HG03066 (cell line): Measurements from ENCODE around the gene ARHGAP5.
"Not testable (repeated sequence)": the region's sequence is repeated elsewhere in the genome, so short reads cannot be mapped to it uniquely, and the experiment has no call there.

ENCODE experiments used
- ATAC-seq: cut with Tn5 transposase; IDR thresholded peaks from one replicate; pipeline ENCODE4 v1.9.1; 2021; ENCODE audit warnings: low read depth; ENCODE audit not compliant: unreplicated experiment

The ARHGAP5 gene

GRCh38 chr14:32104308-32104707 is 27.2 kb downstream of the ARHGAP5 start:
- no peak for ATAC-seq

DNA sequence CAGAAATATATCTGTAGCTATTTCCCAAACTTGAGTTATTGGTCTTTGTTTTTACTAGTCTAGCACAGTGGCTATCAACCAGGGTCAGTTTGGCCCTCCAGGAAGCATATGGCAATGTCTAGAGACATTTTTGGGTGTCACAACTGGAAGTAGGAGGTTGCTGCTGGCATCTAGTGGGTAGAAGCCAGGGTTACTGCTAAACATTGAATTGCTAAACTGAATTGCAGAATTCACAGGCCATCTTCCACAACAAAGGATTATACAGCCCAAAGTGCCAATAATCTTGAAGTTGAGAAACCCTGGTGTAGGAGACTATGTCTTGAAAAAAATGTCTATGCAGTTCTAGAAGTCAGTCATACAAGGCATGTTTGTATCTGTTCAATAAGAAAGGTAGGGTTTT is 27.7 kb downstream of the ARHGAP5 start:
- ATAC-seq = no peak

GRCh38 chr14:32109676-32110547 is 32.8 kb downstream of the ARHGAP5 start:
- ATAC-seq = no peak

- ATAC-seq = no peak
Observed at GRCh38 chr14:32110548-32110896, 33.4 kb downstream of the ARHGAP5 start.

GRCh38 chr14:32121536-32121935 is 44.4 kb downstream of the ARHGAP5 start:
- ATAC-seq = no peak

DNA sequence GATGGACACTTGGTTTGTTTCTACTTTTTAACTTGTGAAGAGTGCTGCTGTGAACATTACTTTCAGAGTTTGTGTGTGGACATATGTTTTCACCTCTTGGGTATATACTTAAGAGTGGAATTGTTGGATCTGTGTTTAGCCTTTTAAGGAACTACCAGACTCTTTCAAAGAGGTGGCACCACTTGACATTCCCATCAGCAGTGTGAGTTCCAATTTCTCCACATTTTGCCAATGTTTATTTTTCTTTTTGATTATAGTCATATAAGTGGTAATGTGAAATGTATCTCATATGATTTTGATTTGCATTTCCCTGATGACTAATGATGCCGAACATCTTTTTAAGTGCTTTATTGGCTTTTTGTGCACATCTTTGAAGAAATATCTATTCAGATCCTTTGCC is 44.8 kb downstream of the ARHGAP5 start:
- no peak for ATAC-seq

GRCh38 chr14:32126899-32127730 is 50.0 kb downstream of the ARHGAP5 start:
- ATAC-seq = not testable (repeated sequence)

DNA sequence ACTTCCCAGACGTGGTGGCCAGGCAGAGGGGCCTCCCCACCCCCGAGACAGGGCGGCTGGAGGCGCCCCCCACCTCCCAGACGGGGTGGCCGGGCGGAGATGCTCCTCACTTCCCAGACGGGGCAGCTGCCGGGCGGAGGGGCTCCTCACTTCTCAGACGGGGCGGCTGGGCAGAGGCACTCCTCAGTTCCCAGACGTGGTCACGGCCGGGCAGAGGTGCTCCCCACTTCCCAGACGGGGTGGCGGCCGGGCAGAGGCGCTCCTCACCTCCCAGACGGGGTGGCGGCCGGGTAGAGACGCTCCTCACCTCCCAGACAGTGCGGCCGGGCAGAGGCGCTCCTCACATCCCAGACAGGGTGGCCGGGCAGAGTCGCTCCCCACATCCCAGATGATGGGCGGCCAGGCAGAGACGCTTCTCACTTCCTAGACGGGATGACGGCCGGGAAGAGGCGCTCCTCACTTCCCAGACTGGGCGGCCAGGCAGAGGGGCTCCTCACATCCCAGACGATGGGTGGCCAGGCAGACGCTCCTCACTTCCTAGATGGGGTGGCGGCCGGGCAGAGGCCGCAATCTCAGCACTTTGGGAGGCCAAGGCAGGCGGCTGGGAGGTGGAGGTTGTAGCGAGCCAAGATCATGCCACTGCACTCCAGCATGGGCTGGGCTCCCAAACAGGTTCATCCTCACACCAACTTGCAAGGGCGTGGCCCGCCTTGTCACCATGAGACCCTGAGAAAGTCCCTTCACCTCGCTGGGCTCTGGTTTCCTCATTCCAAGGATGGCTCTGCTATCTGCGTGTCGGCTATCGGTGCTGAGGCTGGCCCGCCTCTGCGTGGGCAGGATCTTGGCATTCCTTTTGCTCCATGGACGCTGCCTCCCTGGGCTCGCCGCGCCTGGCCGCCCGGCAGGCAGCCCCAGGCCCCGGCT is 50.9 kb downstream of the ARHGAP5 start:
- ATAC-seq = not testable (repeated sequence)

GRCh38 chr14:32128703-32129102 is 51.6 kb downstream of the ARHGAP5 start:
- ATAC-seq = no peak

DNA sequence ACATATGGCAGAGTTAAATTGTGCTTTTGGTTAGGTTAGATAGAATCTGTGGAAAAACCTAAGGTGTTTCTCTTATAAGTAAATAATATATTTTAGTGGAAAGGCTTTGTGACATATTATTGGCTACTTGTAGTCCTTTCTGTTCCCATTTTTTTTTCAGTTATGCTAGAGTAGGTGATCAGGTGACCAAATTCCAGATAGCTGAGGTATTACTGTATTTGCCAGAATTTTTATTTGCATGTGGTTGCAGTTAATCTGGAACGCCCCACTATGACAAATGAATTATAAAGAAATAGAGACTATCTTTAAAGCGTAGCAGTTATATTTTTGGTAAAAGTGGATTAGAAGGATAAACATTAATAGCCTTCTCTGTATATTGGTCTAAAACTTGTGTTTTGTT is 52.0 kb downstream of the ARHGAP5 start:
- ATAC-seq = no peak

- ATAC-seq = not testable (repeated sequence)
Observed at GRCh38 chr14:32131689-32132088, 54.6 kb downstream of the ARHGAP5 start.

- ATAC-seq = no peak
Observed at GRCh38 chr14:32134448-32135097, 57.5 kb downstream of the ARHGAP5 start.

GRCh38 chr14:32136027-32136825 is 59.1 kb downstream of the ARHGAP5 start:
- no peak for ATAC-seq

- ATAC-seq = no peak
Observed at GRCh38 chr14:32137313-32137712, 60.2 kb downstream of the ARHGAP5 start.

- no peak for ATAC-seq
Observed at GRCh38 chr14:32137892-32138291, 60.8 kb downstream of the ARHGAP5 start.

DNA sequence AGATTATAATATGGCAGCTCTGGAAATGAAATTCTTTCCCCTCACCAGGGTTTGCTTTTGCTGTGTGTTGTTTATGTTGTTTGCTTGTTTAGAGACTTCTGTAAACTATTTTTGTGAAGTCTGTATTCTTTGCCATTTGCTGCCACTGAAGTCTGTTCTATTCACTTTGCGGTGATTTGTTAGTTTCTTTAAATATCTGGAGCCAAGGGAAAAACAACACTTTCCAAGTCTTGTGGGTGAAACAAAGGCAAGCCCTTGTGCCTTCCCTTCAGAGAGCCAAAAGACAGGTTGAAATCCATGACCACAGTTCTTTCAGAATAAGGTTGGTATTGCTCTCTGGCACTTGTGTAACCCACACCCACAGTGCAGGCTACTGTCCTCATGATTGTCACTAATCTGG is 65.2 kb downstream of the ARHGAP5 start:
- no peak for ATAC-seq

- no peak for ATAC-seq
Observed at GRCh38 chr14:32142754-32143437, 65.8 kb downstream of the ARHGAP5 start.

DNA sequence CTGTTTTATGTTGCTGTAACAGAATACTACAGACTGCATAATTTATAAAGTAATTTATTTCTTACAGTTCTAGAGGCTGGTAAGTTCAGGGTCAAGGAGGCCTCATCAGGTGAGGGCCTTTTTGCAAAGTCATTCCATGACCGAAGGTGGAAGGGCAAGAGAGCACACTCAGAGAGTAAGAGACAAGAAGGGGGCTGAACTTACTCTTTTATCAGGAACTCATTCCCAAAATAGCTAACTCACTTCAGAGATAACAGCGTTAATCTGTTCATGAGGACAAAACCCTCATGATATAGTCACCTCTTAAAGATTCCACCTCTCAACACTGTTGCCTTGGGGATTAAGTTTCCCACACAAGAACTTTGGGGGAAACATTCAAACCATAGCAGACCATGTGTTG is 73.3 kb downstream of the ARHGAP5 start:
- ATAC-seq = no peak

GRCh38 chr14:32166029-32166428 is 88.9 kb downstream of the ARHGAP5 start:
- no peak for ATAC-seq
